H9 (cell line): Measurements from ENCODE around the gene CXCL3. TPM values are rescaled to one million over a fixed set of nuclear protein-coding genes. Genes with fewer than 3 reads are reported as not detected.

Experiments
- DNase-seq: peaks from one replicate; pipeline ENCODE4 v3.0.0-alpha.2; 2017
- H2AFZ ChIP-seq: one replicate; pipeline ENCODE4 v1.6.1; 2013; ENCODE audit warnings: mild to moderate bottlenecking, low read length, control low read depth, moderate library complexity
- H2AK5ac ChIP-seq: 2 replicates; pipeline ENCODE4 v1.6.1; 2013; ENCODE audit warnings: low read length, control low read depth, mixed read lengths; ENCODE audit not compliant: insufficient read length
- H2BK120ac ChIP-seq: one replicate; pipeline ENCODE4 v1.6.1; 2013; ENCODE audit warnings: low read depth, mild to moderate bottlenecking, low read length, control low read depth, inconsistent platforms; ENCODE audit not compliant: poor library complexity, severe bottlenecking
- H2BK12ac ChIP-seq: 2 replicates; pipeline ENCODE4 v1.6.1; 2013; ENCODE audit warnings: low read length, control low read depth, mixed read lengths, low read depth; ENCODE audit not compliant: insufficient read length
- H2BK15ac ChIP-seq: 2 replicates; pipeline ENCODE4 v1.6.1; 2013; ENCODE audit warnings: low read depth, low read length, control low read depth
- H2BK20ac ChIP-seq: one replicate; pipeline ENCODE4 v1.6.1; 2013; ENCODE audit warnings: low read depth, mild to moderate bottlenecking, low read length, control low read depth, inconsistent platforms; ENCODE audit not compliant: poor library complexity, severe bottlenecking
- H2BK5ac ChIP-seq: 2 replicates; pipeline ENCODE4 v1.6.1; 2013; ENCODE audit warnings: low read length, control low read depth, mixed read lengths; ENCODE audit not compliant: insufficient read length
- H3K14ac ChIP-seq: 2 replicates; pipeline ENCODE4 v1.6.1; 2013; ENCODE audit warnings: low read length, control low read depth; ENCODE audit not compliant: insufficient read depth
- H3K18ac ChIP-seq: 2 replicates; pipeline ENCODE4 v1.6.1; 2013; ENCODE audit warnings: low read depth, mild to moderate bottlenecking, mixed read lengths, low read length, control low read depth; ENCODE audit not compliant: insufficient read length
- H3K23ac ChIP-seq: 2 replicates; pipeline ENCODE4 v1.6.1; 2013; ENCODE audit warnings: low read length, control low read depth, mixed read lengths, low read depth; ENCODE audit not compliant: insufficient read length
- H3K23me2 ChIP-seq: 2 replicates; pipeline ENCODE4 v1.6.1; 2013; ENCODE audit warnings: low read depth, mild to moderate bottlenecking, mixed read lengths, low read length, control low read depth; ENCODE audit not compliant: insufficient read length, poor library complexity, severe bottlenecking
- H3K27ac ChIP-seq: 2 replicates; pipeline ENCODE4 v1.5.1; 2013; ENCODE audit warnings: low read length, control low read depth, mixed read lengths, low read depth; ENCODE audit not compliant: insufficient read length
- H3K27me3 ChIP-seq: 2 replicates; pipeline ENCODE4 v1.6.1; 2013; ENCODE audit warnings: low read length, control low read depth, inconsistent platforms; ENCODE audit not compliant: insufficient read depth
- H3K4ac ChIP-seq: 2 replicates; pipeline ENCODE4 v1.6.1; 2013; ENCODE audit warnings: low read depth, mild to moderate bottlenecking, control low read depth, inconsistent platforms, low read length, moderate library complexity
- H3K4me1 ChIP-seq: 2 replicates; pipeline ENCODE4 v1.6.1; 2013; ENCODE audit warnings: low read length, control low read depth, inconsistent platforms; ENCODE audit not compliant: insufficient read depth
- H3K4me2 ChIP-seq: 2 replicates; pipeline ENCODE4 v1.6.1; 2013; ENCODE audit warnings: low read length, control low read depth, mixed read lengths; ENCODE audit not compliant: insufficient read length, insufficient read depth
- H3K56ac ChIP-seq: 2 replicates; pipeline ENCODE4 v1.6.1; 2013; ENCODE audit warnings: low read depth, mild to moderate bottlenecking, mixed read lengths, low read length, control low read depth; ENCODE audit not compliant: insufficient read length
- H3K79me1 ChIP-seq: 2 replicates; pipeline ENCODE4 v1.6.1; 2013; ENCODE audit warnings: low read depth, mild to moderate bottlenecking, moderate library complexity, low read length, control low read depth, inconsistent platforms; ENCODE audit not compliant: insufficient read depth, poor library complexity, severe bottlenecking
- H3K79me2 ChIP-seq: 2 replicates; pipeline ENCODE4 v1.6.1; 2013; ENCODE audit warnings: low read length, control low read depth, inconsistent platforms; ENCODE audit not compliant: insufficient read depth
- H3K9ac ChIP-seq: 2 replicates; pipeline ENCODE4 v1.6.1; 2013; ENCODE audit warnings: low read length, control low read depth, mixed read lengths; ENCODE audit not compliant: insufficient read length; ENCODE audit errors: extremely low read depth
- H3K9me3 ChIP-seq: one replicate; pipeline ENCODE4 v1.6.1; 2013; ENCODE audit warnings: low read depth, low read length, inconsistent platforms; ENCODE audit not compliant: control insufficient read depth
- H3T11ph ChIP-seq: one replicate; pipeline ENCODE4 v1.6.1; 2013; ENCODE audit warnings: mild to moderate bottlenecking, low read length, control low read depth, inconsistent platforms
- H4K20me1 ChIP-seq: one replicate; pipeline ENCODE4 v1.6.1; 2013; ENCODE audit not compliant: control insufficient read depth, insufficient read length, insufficient read depth
- H4K5ac ChIP-seq: 2 replicates; pipeline ENCODE4 v1.6.1; 2013; ENCODE audit warnings: low read depth, mild to moderate bottlenecking, mixed read lengths, low read length, control low read depth; ENCODE audit not compliant: insufficient read length
- H4K8ac ChIP-seq: replicated peaks from 2 replicates; pipeline ENCODE4 v1.6.1; 2013; ENCODE audit warnings: low read length, control low read depth, mixed read lengths, low read depth; ENCODE audit not compliant: insufficient read length
- H4K91ac ChIP-seq: 2 replicates; pipeline ENCODE4 v1.6.1; 2013; ENCODE audit warnings: low read depth, mild to moderate bottlenecking, moderate library complexity, mixed read lengths, low read length, control low read depth; ENCODE audit not compliant: insufficient read length
- H3K27ac Mint-ChIP-seq, 3 experiments: 2 replicates in 2 of 3; 3 replicates in 1 of 3; pipeline ENCODE4 v1.8.0; 2020 to 2021; ENCODE audit warnings: mixed read lengths in 3 of 3, mild to moderate bottlenecking in 1 of 3, moderate library complexity in 1 of 3
- H3K27me3 Mint-ChIP-seq: 2 replicates; pipeline ENCODE4 v1.8.0; 2021; ENCODE audit warnings: low read depth, mild to moderate bottlenecking, moderate library complexity, mixed read lengths
- H3K36me3 Mint-ChIP-seq, 3 experiments: 2 replicates in 2 of 3; 3 replicates in 1 of 3; pipeline ENCODE4 v1.8.0; 2020 to 2021; ENCODE audit warnings: low read depth in 3 of 3, mixed read lengths in 3 of 3; ENCODE audit not compliant: insufficient read depth in 1 of 3
- H3K4me1 Mint-ChIP-seq, 2 experiments: 2 replicates each; pipeline ENCODE4 v1.8.0; 2020; ENCODE audit warnings: mixed read lengths in 2 of 2
- H3K4me3 Mint-ChIP-seq, 2 experiments: 2 replicates in 1 of 2; 3 replicates in 1 of 2; pipeline ENCODE4 v1.8.0; 2020 to 2021; ENCODE audit warnings: mild to moderate bottlenecking in 2 of 2, mixed read lengths in 2 of 2, moderate library complexity in 1 of 2
- H3K9me3 Mint-ChIP-seq, 2 experiments: 2 replicates in 1 of 2; 3 replicates in 1 of 2; pipeline ENCODE4 v1.8.0; 2020; ENCODE audit warnings: mild to moderate bottlenecking in 2 of 2, mixed read lengths in 2 of 2, moderate library complexity in 1 of 2
- WGBS: extraction: QIAGEN DNeasy Blood & Tissue Kit; methylation state at CpG from one replicate; pipeline ENCODE4 v1.1.7; 2013; ENCODE audit warnings: missing lambda C conversion rate, low lambda C conversion rate, mixed read lengths; ENCODE audit not compliant: insufficient read length; ENCODE audit errors: extremely low coverage; 5-methylcytosine and 5-hydroxymethylcytosine counted together
- total RNA-seq: library from RNA; stranded (reverse); gene quantifications from 2 replicates; pipeline ENCODE4 v1.2.1, GENCODE V29; 2021
- TF ChIP-seq, protein P1 (sequence below): fragments of 200-600 bp; sonication (generic); conservative IDR thresholded peaks from 3 replicates; pipeline ENCODE4 v1.8.0; 2021; ENCODE audit warnings: antibody characterized with exemption, mild to moderate bottlenecking

Gene CXCL3
- total RNA-seq, 1 experiment from 2014 or later = 3.7 TPM

- Histone ChIP-seq H3K18ac (no peak overlapping the region), H3K79me1 (no peaks in the 10 kb centered on the region), H3T11ph (no peak overlapping the region), H2BK12ac (no peak overlapping the region), H3K14ac (no peak overlapping the region), H3K4me1 (peaks cover 5% of the 10 kb centered on the region; the same call in 1 of the 2 replicates), H2BK120ac (no peak overlapping the region), H2BK15ac (no peak overlapping the region), H3K27ac (no peak overlapping the region), H3K56ac (no peak overlapping the region), H2AK5ac (no peak overlapping the region), H3K23ac (no peak overlapping the region), H3K9ac (no peak overlapping the region), H4K20me1 (no peaks in the 10 kb centered on the region), H2BK20ac (no peak overlapping the region), H2BK5ac (no peak overlapping the region), H3K4ac (no peak overlapping the region), H3K9me3 (no peaks in the 10 kb centered on the region), H2AFZ (no peak overlapping the region), H4K91ac (no peak overlapping the region), H3K23me2 (no peaks in the 10 kb centered on the region), H3K4me2 (no peak overlapping the region), H3K79me2 (no peaks in the 10 kb centered on the region), H3K27me3 (no peaks in the 10 kb centered on the region), H4K8ac (no peak overlapping the region), H4K5ac (no peak overlapping the region)
- no CpG with 5 or more reads among the region's 4 CpGs for WGBS
- Mint-ChIP-seq H3K9me3 (no peaks in the 10 kb centered on the region), H3K27me3 (no peaks in the 10 kb centered on the region), H3K4me3 (no peak overlapping the region), H3K27ac (no peak overlapping the region), H3K4me1 (peaks cover 18 to 24% of the 10 kb centered on the region in 2 experiments), H3K36me3 (peaks cover 0 to 22% (median 4%) of the 10 kb centered on the region in 3 experiments; a peak in 4 of 7 replicates)
- TF ChIP-seq, protein P1, sequence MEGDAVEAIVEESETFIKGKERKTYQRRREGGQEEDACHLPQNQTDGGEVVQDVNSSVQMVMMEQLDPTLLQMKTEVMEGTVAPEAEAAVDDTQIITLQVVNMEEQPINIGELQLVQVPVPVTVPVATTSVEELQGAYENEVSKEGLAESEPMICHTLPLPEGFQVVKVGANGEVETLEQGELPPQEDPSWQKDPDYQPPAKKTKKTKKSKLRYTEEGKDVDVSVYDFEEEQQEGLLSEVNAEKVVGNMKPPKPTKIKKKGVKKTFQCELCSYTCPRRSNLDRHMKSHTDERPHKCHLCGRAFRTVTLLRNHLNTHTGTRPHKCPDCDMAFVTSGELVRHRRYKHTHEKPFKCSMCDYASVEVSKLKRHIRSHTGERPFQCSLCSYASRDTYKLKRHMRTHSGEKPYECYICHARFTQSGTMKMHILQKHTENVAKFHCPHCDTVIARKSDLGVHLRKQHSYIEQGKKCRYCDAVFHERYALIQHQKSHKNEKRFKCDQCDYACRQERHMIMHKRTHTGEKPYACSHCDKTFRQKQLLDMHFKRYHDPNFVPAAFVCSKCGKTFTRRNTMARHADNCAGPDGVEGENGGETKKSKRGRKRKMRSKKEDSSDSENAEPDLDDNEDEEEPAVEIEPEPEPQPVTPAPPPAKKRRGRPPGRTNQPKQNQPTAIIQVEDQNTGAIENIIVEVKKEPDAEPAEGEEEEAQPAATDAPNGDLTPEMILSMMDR = no peak
- DNase-seq = no peak
Observed at GRCh38 chr4:74012130-74012529, 26.4 kb downstream of the CXCL3 start.
